Measurements from ENCODE around the gene COL8A2.

The COL8A2 gene

GRCh38 chr1:36092166-36092797, 32.7 kb downstream of the COL8A2 start:
- no peak for DNase-seq (ENCODE audit: low read depth in 1 of 2, low spot score in 1 of 2)

- no peak for DNase-seq (ENCODE audit: low read depth in 1 of 2, low spot score in 1 of 2)
These were observed 33.3 kb downstream of the COL8A2 start for GRCh38 chr1:36091698-36092097.

GRCh38 chr1:36091141-36091540, 33.9 kb downstream of the COL8A2 start:
- DNase-seq (ENCODE audit: low read depth in 1 of 2, low spot score in 1 of 2), result no peak

- DNase-seq (ENCODE audit: low read depth in 1 of 2, low spot score in 1 of 2), result no peak
These were observed 35.5 kb downstream of the COL8A2 start for GRCh38 chr1:36089393-36090121.

GRCh38 chr1:36088577-36089392, 36.2 kb downstream of the COL8A2 start, which contains the start of gene ADPRS:
ADPRS (plus strand) TSS chr1:36088892; CDS start chr1:36088905, 13 bp downstream.
- DNase-seq (ENCODE audit: low read depth in 1 of 2, low spot score in 1 of 2), result peak; percentile 83 to 85

- no peak for DNase-seq (ENCODE audit: low read depth in 1 of 2, low spot score in 1 of 2)
These were observed 36.8 kb downstream of the COL8A2 start for GRCh38 chr1:36088265-36088576.

GRCh38 chr1:36087233-36088123, 37.5 kb downstream of the COL8A2 start:
- no peak for DNase-seq (ENCODE audit: low read depth in 1 of 2, low spot score in 1 of 2)

- DNase-seq (ENCODE audit: low read depth in 1 of 2, low spot score in 1 of 2), result no peak
These were observed 38.3 kb downstream of the COL8A2 start for GRCh38 chr1:36086529-36087232.

GRCh38 chr1:36085686-36086526, 39.1 kb downstream of the COL8A2 start:
- no peak for DNase-seq (ENCODE audit: low read depth in 1 of 2, low spot score in 1 of 2)

GRCh38 chr1:36085126-36085525, 39.9 kb downstream of the COL8A2 start:
- DNase-seq (ENCODE audit: low read depth in 1 of 2, low spot score in 1 of 2), result no peak

- no peak for DNase-seq (ENCODE audit: low read depth in 1 of 2, low spot score in 1 of 2)
These were observed 40.4 kb downstream of the COL8A2 start for GRCh38 chr1:36084497-36085115.

- no peak for DNase-seq (ENCODE audit: low read depth in 1 of 2, low spot score in 1 of 2)
These were observed 41.2 kb downstream of the COL8A2 start, which contains the start of gene TEKT2 for GRCh38 chr1:36083635-36084496. TEKT2 (plus strand) TSS chr1:36084094; CDS start chr1:36084922, 828 bp downstream.

GRCh38 chr1:36083219-36083618, 41.8 kb downstream of the COL8A2 start:
- no peak for DNase-seq (ENCODE audit: low read depth in 1 of 2, low spot score in 1 of 2)

GRCh38 chr1:36081926-36082485, 43.0 kb downstream of the COL8A2 start:
- no peak for DNase-seq (ENCODE audit: low read depth in 1 of 2, low spot score in 1 of 2)

- no peak for DNase-seq (ENCODE audit: low read depth in 1 of 2, low spot score in 1 of 2)
These were observed 44.2 kb downstream of the COL8A2 start for GRCh38 chr1:36080801-36081200.

GRCh38 chr1:36080236-36080635, 44.8 kb downstream of the COL8A2 start:
- no peak for DNase-seq (ENCODE audit: low read depth in 1 of 2, low spot score in 1 of 2)

GRCh38 chr1:36076979-36077573, 47.9 kb downstream of the COL8A2 start:
- no peak for DNase-seq (ENCODE audit: low read depth in 1 of 2, low spot score in 1 of 2)

Measured in stimulated activated CD4-positive, alpha-beta T cell treated with anti-CD3 and anti-CD28 coated beads, Interleukin-15, amount 100 ng/mL, for 1 hour (primary cell).